ENCODE measurements around the gene GPC6. TPM values are rescaled to one million over a fixed set of nuclear protein-coding genes. Genes with fewer than 3 reads are reported as not detected.
A peak's percentile ranks its signal among the peaks of the same experiment; 100 is the strongest.

GPC6 gene
- polyA plus RNA-seq, 4 donors: 47.9 to 66.1 (median 61.3) TPM

- DNase-seq (ENCODE audit: low read depth in 4 of 4, low spot score in 2 of 4): no peak
Observed at GRCh38 chr13:94344126-94344818, 1117.7 kb downstream of the GPC6 start.

GRCh38 chr13:94345374-94346195, 1119.0 kb downstream of the GPC6 start:
- no peak for DNase-seq (ENCODE audit: low read depth in 4 of 4, low spot score in 2 of 4)

- no peak for DNase-seq (ENCODE audit: low read depth in 4 of 4, low spot score in 2 of 4)
Observed at GRCh38 chr13:94346261-94347019, 1119.8 kb downstream of the GPC6 start.

GRCh38 chr13:94351292-94351990, 1124.8 kb downstream of the GPC6 start:
- DNase-seq (ENCODE audit: low read depth in 4 of 4, low spot score in 2 of 4): no peak

- no peak for DNase-seq (ENCODE audit: low read depth in 4 of 4, low spot score in 2 of 4)
Observed at GRCh38 chr13:94352057-94352456, 1125.5 kb downstream of the GPC6 start.

- no peak for DNase-seq (ENCODE audit: low read depth in 4 of 4, low spot score in 2 of 4)
Observed at GRCh38 chr13:94353167-94353710, 1126.6 kb downstream of the GPC6 start.

GRCh38 chr13:94359875-94360274, 1133.3 kb downstream of the GPC6 start:
- no peak for DNase-seq (ENCODE audit: low read depth in 4 of 4, low spot score in 2 of 4)

- peak; percentile 62 to 81 (median 68) for DNase-seq (ENCODE audit: low read depth in 4 of 4, low spot score in 2 of 4)
Observed at GRCh38 chr13:94362411-94362909, 1135.9 kb downstream of the GPC6 start.

GRCh38 chr13:94366677-94367076, 1140.1 kb downstream of the GPC6 start:
- no peak for DNase-seq (ENCODE audit: low read depth in 4 of 4, low spot score in 2 of 4)

- peak in 2 of 4 donors; percentile 69 for DNase-seq (ENCODE audit: low read depth in 4 of 4, low spot score in 2 of 4)
Observed at GRCh38 chr13:94369972-94370436, 1143.4 kb downstream of the GPC6 start.

GRCh38 chr13:94371855-94372254, 1145.2 kb downstream of the GPC6 start:
- DNase-seq (ENCODE audit: low read depth in 4 of 4, low spot score in 2 of 4): no peak

- no peak for DNase-seq (ENCODE audit: low read depth in 4 of 4, low spot score in 2 of 4)
Observed at GRCh38 chr13:94382517-94382916, 1155.9 kb downstream of the GPC6 start.

GRCh38 chr13:94382960-94383359, 1156.4 kb downstream of the GPC6 start:
- no peak for DNase-seq (ENCODE audit: low read depth in 4 of 4, low spot score in 2 of 4)

- DNase-seq (ENCODE audit: low read depth in 4 of 4, low spot score in 2 of 4): no peak
Observed at GRCh38 chr13:94384231-94384905, 1157.8 kb downstream of the GPC6 start.

- DNase-seq (ENCODE audit: low read depth in 4 of 4, low spot score in 2 of 4): no peak
Observed at GRCh38 chr13:94387047-94387446, 1160.4 kb downstream of the GPC6 start.

- peak in 1 of 4 donors; percentile 34 for DNase-seq (ENCODE audit: low read depth in 4 of 4, low spot score in 2 of 4)
Observed at GRCh38 chr13:94389604-94390351, 1163.2 kb downstream of the GPC6 start.

- no peak for DNase-seq (ENCODE audit: low read depth in 4 of 4, low spot score in 2 of 4)
Observed at GRCh38 chr13:94390881-94391280, 1164.3 kb downstream of the GPC6 start.

GRCh38 chr13:94394723-94395122, 1168.1 kb downstream of the GPC6 start:
- no peak for DNase-seq (ENCODE audit: low read depth in 4 of 4, low spot score in 2 of 4)

- no peak for DNase-seq (ENCODE audit: low read depth in 4 of 4, low spot score in 2 of 4)
Observed at GRCh38 chr13:94395860-94396259, 1169.3 kb downstream of the GPC6 start.
